Heart left ventricle (tissue), 13 donors: ENCODE results near the gene RWDD3.

ENCODE experiments used
- POLR2A ChIP-seq, 2 donors: fragments of 450-650 bp; IDR thresholded peaks; one replicate each; pipeline ENCODE4 v1.6.1; 2017; ENCODE audit warnings: antibody characterized with exemption in 2 of 2, mild to moderate bottlenecking in 2 of 2, moderate library complexity in 2 of 2
- TF ChIP-seq, protein P1 (sequence below), 12 donors: fragments of 200-600 bp; sonication (generic) in 4 of 12; IDR thresholded peaks; one replicate each; pipeline versions ENCODE4 v1.5.0 to v1.8.0; 2018 to 2022; ENCODE audit warnings: antibody characterized with exemption in 12 of 12, mild to moderate bottlenecking in 5 of 12
- donor health status: ischemic (EF 13 %, LVEDD 7.1; RV severe dilation, severe dysfunction).
- donor health status: DM: no; HTN: yes; CAD: no.
- donor health status: DM: no; HTN: no; CAD: no.
- donor health status: ischemic (EF 25% LVEDD 6.9; RV normal size, moderate dysfunction).
- donor health status: ischemic (EF 25% LVEDD 5.7; RV mildly dilated, moderate dysfunction).
- donor health status: ischemic (EF 35%, LVEDD 5.7; RV mildly dilated, moderate dysfunction).
- donor health status: nonischemic (EF 11% LVEDD 7.7; RV severe dilation, severe dysfunction).
- donor health status: DM: yes; HTN: yes; CAD: no.
- donor health status: PGD.
- donor health status: ischemic (EF 29% LVEDD 5.4; RV normal size, mild dysfunction).
- donor health status: nonischemic (EF 23%, LVEDD 6.1; RV moderate dilation, normal function).

DNA sequence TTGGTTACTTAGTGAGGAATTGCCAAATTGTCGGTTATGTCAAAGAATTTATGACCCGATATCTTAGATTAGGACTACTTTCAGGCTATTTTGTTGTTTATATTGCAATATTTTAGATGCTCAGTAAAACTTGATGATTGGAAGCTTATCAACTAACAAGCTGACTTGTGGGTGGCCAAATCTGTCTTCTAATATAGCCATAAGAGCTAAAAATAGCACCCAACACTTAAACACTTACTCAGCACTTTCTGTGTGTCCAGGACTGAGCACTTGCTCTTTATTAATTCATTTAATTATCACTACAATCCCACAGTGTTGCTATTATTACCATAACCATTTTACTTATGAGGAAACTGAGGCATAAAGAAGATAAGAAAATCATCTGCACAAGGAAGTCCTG, 50.4 kb downstream of the RWDD3 start:
- TF ChIP-seq, protein P1, sequence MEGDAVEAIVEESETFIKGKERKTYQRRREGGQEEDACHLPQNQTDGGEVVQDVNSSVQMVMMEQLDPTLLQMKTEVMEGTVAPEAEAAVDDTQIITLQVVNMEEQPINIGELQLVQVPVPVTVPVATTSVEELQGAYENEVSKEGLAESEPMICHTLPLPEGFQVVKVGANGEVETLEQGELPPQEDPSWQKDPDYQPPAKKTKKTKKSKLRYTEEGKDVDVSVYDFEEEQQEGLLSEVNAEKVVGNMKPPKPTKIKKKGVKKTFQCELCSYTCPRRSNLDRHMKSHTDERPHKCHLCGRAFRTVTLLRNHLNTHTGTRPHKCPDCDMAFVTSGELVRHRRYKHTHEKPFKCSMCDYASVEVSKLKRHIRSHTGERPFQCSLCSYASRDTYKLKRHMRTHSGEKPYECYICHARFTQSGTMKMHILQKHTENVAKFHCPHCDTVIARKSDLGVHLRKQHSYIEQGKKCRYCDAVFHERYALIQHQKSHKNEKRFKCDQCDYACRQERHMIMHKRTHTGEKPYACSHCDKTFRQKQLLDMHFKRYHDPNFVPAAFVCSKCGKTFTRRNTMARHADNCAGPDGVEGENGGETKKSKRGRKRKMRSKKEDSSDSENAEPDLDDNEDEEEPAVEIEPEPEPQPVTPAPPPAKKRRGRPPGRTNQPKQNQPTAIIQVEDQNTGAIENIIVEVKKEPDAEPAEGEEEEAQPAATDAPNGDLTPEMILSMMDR (IDR thresholded peaks at IDR 0.05) = no peak
- TF ChIP-seq POLR2A (IDR thresholded peaks at IDR 0.05) = no peak
